Spleen (tissue), 7 donors: ENCODE measurements around the gene PRSS38.

Experiments used
- POLR2A ChIP-seq, 3 donors: fragments of 450-650 bp; IDR thresholded peaks; one replicate each; pipeline ENCODE4 v1.5.1; 2017; ENCODE audit warnings: antibody characterized with exemption in 3 of 3, mild to moderate bottlenecking in 1 of 3
- TF ChIP-seq, protein P1 (sequence below), 11 experiments: fragments of 200-600 bp in 7 of 11; fragments of 450-650 bp in 4 of 11; sonication (generic) in 4 of 11; IDR thresholded peaks in 8 of 11; conservative IDR thresholded peaks in 3 of 11; 1 replicate in 7 of 11; 2 replicates in 4 of 11; pipeline versions ENCODE4 v1.4.0 to v1.8.0; 2016 to 2021; ENCODE audit warnings: antibody characterized with exemption in 11 of 11, inconsistent platforms in 4 of 11, mild to moderate bottlenecking in 1 of 11
- donor health status: DM: no; HTN: no; CAD: no; lungs with moderate emphysema.
- donor health status: DM: no; HTN: no; CAD: no.
- donor health status: DM: no; HTN: no; CAD: no.

DNA sequence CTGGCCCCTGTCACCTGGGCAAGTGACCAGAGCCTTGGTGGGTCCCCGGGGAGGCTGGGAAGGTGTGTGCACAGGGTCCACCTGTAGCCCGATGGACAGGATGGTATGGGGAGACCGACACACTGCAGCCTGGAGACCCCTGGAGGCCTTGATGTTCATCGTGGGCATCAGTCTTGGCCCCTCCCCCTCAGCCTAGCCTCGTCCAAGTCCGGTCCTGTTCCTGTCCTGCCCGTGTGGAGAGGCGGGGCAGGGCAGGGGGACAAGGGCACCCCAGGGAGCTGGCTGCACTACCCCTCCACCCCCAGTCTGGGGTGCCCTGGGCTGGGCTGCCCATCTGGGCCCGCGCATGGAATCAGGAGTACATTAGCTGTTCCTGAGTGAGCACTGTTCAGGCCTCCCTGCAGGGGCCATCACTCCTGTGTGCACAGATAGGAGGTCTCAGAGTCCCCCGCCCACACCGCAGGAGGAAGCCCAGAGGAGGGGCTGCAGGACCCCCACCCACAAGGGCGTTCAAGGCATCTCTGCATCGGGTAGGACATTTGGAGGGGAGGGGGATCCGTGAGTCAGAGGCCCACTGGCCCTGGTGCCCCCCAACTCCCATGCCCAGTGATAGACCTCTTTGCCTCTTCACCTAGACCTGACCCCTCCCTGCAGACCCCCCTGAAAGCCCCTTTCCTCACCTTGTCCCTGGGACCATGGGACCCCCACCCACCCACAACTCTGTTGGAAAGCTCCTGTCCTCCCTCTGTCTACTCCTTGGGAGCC lies 69.1 kb downstream of the PRSS38 start:
- TF ChIP-seq, protein P1, sequence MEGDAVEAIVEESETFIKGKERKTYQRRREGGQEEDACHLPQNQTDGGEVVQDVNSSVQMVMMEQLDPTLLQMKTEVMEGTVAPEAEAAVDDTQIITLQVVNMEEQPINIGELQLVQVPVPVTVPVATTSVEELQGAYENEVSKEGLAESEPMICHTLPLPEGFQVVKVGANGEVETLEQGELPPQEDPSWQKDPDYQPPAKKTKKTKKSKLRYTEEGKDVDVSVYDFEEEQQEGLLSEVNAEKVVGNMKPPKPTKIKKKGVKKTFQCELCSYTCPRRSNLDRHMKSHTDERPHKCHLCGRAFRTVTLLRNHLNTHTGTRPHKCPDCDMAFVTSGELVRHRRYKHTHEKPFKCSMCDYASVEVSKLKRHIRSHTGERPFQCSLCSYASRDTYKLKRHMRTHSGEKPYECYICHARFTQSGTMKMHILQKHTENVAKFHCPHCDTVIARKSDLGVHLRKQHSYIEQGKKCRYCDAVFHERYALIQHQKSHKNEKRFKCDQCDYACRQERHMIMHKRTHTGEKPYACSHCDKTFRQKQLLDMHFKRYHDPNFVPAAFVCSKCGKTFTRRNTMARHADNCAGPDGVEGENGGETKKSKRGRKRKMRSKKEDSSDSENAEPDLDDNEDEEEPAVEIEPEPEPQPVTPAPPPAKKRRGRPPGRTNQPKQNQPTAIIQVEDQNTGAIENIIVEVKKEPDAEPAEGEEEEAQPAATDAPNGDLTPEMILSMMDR (IDR thresholded peaks at IDR 0.05 in 8 of 11, conservative IDR thresholded peaks at IDR 0.05 in 3 of 11) = no peak
- TF ChIP-seq POLR2A (IDR thresholded peaks at IDR 0.05) = no peak
